Naive thymus-derived CD8-positive, alpha-beta T cell (primary cell): ENCODE results near the gene SEC23IP. TPM values are rescaled to one million over a fixed set of nuclear protein-coding genes. Genes with fewer than 3 reads are reported as not detected.

Source experiments
- ATAC-seq, 2 donors: fragments of 150-1000 bp; cut with Tn5 transposase in 1 of 2; sonication (Bioruptor Pico), chemical (Tn5 transposase) in 1 of 2; 1 replicate in 1 of 2; 2 replicates in 1 of 2; pipeline ENCODE4 v1.10.0; 2021; ENCODE audit warnings: mild to moderate bottlenecking in 2 of 2, moderate library complexity in 2 of 2
- POLR2A ChIA-PET: fragments of 350-600 bp; sonication (Branson Sonifier 250); formaldehyde crosslinking; loops from one replicate; lab custom pipeline; 2021; ENCODE audit warnings: antibody characterized with exemption; lab: Charles Lee
- DNase-seq, 10 donors: peaks; one replicate each; pipeline versions ENCODE4 v3.0.0 to v3.0.0-alpha.2; 2020 to 2022
- H3K27ac Mint-ChIP-seq, 10 donors: one replicate each; pipeline ENCODE4 v1.8.0; 2020 to 2022; ENCODE audit warnings: mild to moderate bottlenecking in 10 of 10, mixed read lengths in 10 of 10, moderate library complexity in 4 of 10, inconsistent platforms in 1 of 10
- H3K27me3 Mint-ChIP-seq, 5 donors: one replicate each; pipeline ENCODE4 v1.8.0; 2021 to 2022; ENCODE audit warnings: mixed read lengths in 5 of 5
- H3K36me3 Mint-ChIP-seq, 3 donors: one replicate each; pipeline ENCODE4 v1.8.0; 2020 to 2022; ENCODE audit warnings: mixed read lengths in 3 of 3, mild to moderate bottlenecking in 2 of 3, inconsistent platforms in 1 of 3
- H3K4me1 Mint-ChIP-seq, 4 donors: one replicate each; pipeline ENCODE4 v1.8.0; 2021 to 2022; ENCODE audit warnings: mixed read lengths in 4 of 4
- H3K4me3 Mint-ChIP-seq, 10 donors: one replicate each; pipeline ENCODE4 v1.8.0; 2020 to 2022; ENCODE audit warnings: mild to moderate bottlenecking in 10 of 10, mixed read lengths in 10 of 10, moderate library complexity in 6 of 10, inconsistent platforms in 1 of 10
- H3K9me3 Mint-ChIP-seq, 9 donors: one replicate each; pipeline ENCODE4 v1.8.0; 2020 to 2022; ENCODE audit warnings: mixed read lengths in 9 of 9, mild to moderate bottlenecking in 3 of 9, inconsistent platforms in 1 of 9, moderate library complexity in 1 of 9
- polyA plus RNA-seq, 3 donors: library from polyadenylated mRNA; unstranded; fragments of 300-500 nt; fragmentation: Illumina TruSeq; gene quantifications; one replicate each; pipeline ENCODE4 v1.2.3, GENCODE V29; 2021
- total RNA-seq, 8 experiments: library from RNA in 2 of 8; stranded (reverse) in 2 of 8; gene quantifications; one replicate each; pipeline ENCODE4 v1.2.3 and lab custom pipeline; 2021 to 2026

SEC23IP gene
- total and polyA plus RNA-seq, 5 experiments from 2014 or later: 39.6 to 70.0 (median 42.3) TPM

- H3K4me3 Mint-ChIP-seq: no peak overlapping the region
- POLR2A ChIA-PET: no interaction called here
- H3K4me1 Mint-ChIP-seq: peaks cover 0 to 1% (median under 1%) of the 10 kb centered on the region in 4 donors
- ATAC-seq (no peak), DNase-seq (no peak)
- no peaks in the 10 kb centered on the region for H3K36me3 Mint-ChIP-seq
- H3K27ac Mint-ChIP-seq: no peak overlapping the region
- peaks cover 0 to 9% (median 0%) of the 10 kb centered on the region in 9 donors for H3K9me3 Mint-ChIP-seq
- peaks cover 4 to 25% (median 16%) of the 10 kb centered on the region in 5 donors for H3K27me3 Mint-ChIP-seq
These were observed 64.9 kb downstream of the SEC23IP start for GRCh38 chr10:119957451-119957850.

GRCh38 chr10:119962837-119963236 is 70.3 kb downstream of the SEC23IP start:
- no peak overlapping the region for H3K27ac Mint-ChIP-seq
- peaks cover 0 to 11% (median 0%) of the 10 kb centered on the region in 3 donors for H3K36me3 Mint-ChIP-seq
- peaks cover 10 to 19% (median 16%) of the 10 kb centered on the region in 9 donors for H3K9me3 Mint-ChIP-seq
- no peak overlapping the region for H3K4me3 Mint-ChIP-seq
- peaks cover 8 to 42% (median 17%) of the 10 kb centered on the region in 5 donors for H3K27me3 Mint-ChIP-seq
- H3K4me1 Mint-ChIP-seq: no peaks in the 10 kb centered on the region
- ATAC-seq: no peak
- POLR2A ChIA-PET: no interaction called here
- DNase-seq: no peak

GRCh38 chr10:119967066-119967465 is 74.5 kb downstream of the SEC23IP start:
- H3K4me3 Mint-ChIP-seq: no peak overlapping the region
- H3K9me3 Mint-ChIP-seq: peaks cover 12 to 25% (median 16%) of the 10 kb centered on the region in 9 donors
- H3K4me1 Mint-ChIP-seq: no peaks in the 10 kb centered on the region
- peaks cover 5 to 30% (median 8%) of the 10 kb centered on the region in 5 donors for H3K27me3 Mint-ChIP-seq
- ATAC-seq: no peak
- H3K36me3 Mint-ChIP-seq: peaks cover 0 to 11% (median 0%) of the 10 kb centered on the region in 3 donors
- H3K27ac Mint-ChIP-seq: no peak overlapping the region
- DNase-seq: no peak
- POLR2A ChIA-PET: no interaction called here

GRCh38 chr10:119969609-119970008 is 77.1 kb downstream of the SEC23IP start:
- no peak overlapping the region for H3K4me3 Mint-ChIP-seq
- ATAC-seq: no peak
- DNase-seq: no peak
- H3K27me3 Mint-ChIP-seq: peaks cover 5 to 22% (median 6%) of the 10 kb centered on the region in 5 donors
- H3K27ac Mint-ChIP-seq: no peak overlapping the region
- no peaks in the 10 kb centered on the region for H3K4me1 Mint-ChIP-seq
- H3K9me3 Mint-ChIP-seq: peaks cover 12 to 25% (median 16%) of the 10 kb centered on the region in 9 donors
- POLR2A ChIA-PET: no interaction called here
- peaks cover 0 to 11% (median 0%) of the 10 kb centered on the region in 3 donors for H3K36me3 Mint-ChIP-seq

GRCh38 chr10:119970107-119970506 is 77.6 kb downstream of the SEC23IP start:
- Mint-ChIP-seq H3K27me3 (peaks cover 4 to 22% (median 6%) of the 10 kb centered on the region in 5 donors), H3K36me3 (peaks cover 0 to 11% (median 0%) of the 10 kb centered on the region in 3 donors), H3K9me3 (peaks cover 12 to 25% (median 16%) of the 10 kb centered on the region in 9 donors), H3K4me1 (no peaks in the 10 kb centered on the region), H3K27ac (no peak overlapping the region), H3K4me3 (no peak overlapping the region)
- no peak for DNase-seq
- POLR2A ChIA-PET: no interaction called here
- ATAC-seq: no peak

- H3K27me3 Mint-ChIP-seq: peaks cover 3 to 25% (median 7%) of the 10 kb centered on the region in 5 donors
- peaks cover 12 to 25% (median 16%) of the 10 kb centered on the region in 9 donors for H3K9me3 Mint-ChIP-seq
- DNase-seq (no peak), ATAC-seq (no peak)
- H3K4me1 Mint-ChIP-seq: no peaks in the 10 kb centered on the region
- H3K4me3 Mint-ChIP-seq: no peak overlapping the region
- POLR2A ChIA-PET: no interaction called here
- no peak overlapping the region for H3K27ac Mint-ChIP-seq
- H3K36me3 Mint-ChIP-seq: peaks cover 0 to 11% (median 0%) of the 10 kb centered on the region in 3 donors
These were observed 78.4 kb downstream of the SEC23IP start for GRCh38 chr10:119970963-119971362.

GRCh38 chr10:119973281-119973680 is 80.8 kb downstream of the SEC23IP start:
- Mint-ChIP-seq H3K27me3 (peaks cover 6 to 36% (median 15%) of the 10 kb centered on the region in 5 donors), H3K27ac (no peak overlapping the region), H3K4me1 (no peaks in the 10 kb centered on the region), H3K4me3 (no peak overlapping the region), H3K9me3 (peaks cover 0 to 3% (median under 1%) of the 10 kb centered on the region in 9 donors), H3K36me3 (no peaks in the 10 kb centered on the region)
- ATAC-seq (no peak), DNase-seq (no peak)
- POLR2A ChIA-PET: no interaction called here

GRCh38 chr10:119976421-119976820 is 83.9 kb downstream of the SEC23IP start:
- H3K4me1 Mint-ChIP-seq: no peaks in the 10 kb centered on the region
- DNase-seq (no peak), ATAC-seq (no peak)
- no peak overlapping the region for H3K4me3 Mint-ChIP-seq
- H3K27me3 Mint-ChIP-seq: peaks cover 5 to 28% (median 15%) of the 10 kb centered on the region in 5 donors
- H3K36me3 Mint-ChIP-seq: no peaks in the 10 kb centered on the region
- no peaks in the 10 kb centered on the region for H3K9me3 Mint-ChIP-seq
- H3K27ac Mint-ChIP-seq: no peak overlapping the region
- POLR2A ChIA-PET: no interaction called here

GRCh38 chr10:119980956-119981750 is 88.6 kb downstream of the SEC23IP start:
- DNase-seq (no peak), ATAC-seq (no peak)
- H3K27me3 Mint-ChIP-seq: peaks cover 4 to 12% (median 10%) of the 10 kb centered on the region in 5 donors
- POLR2A ChIA-PET: no interaction called here
- H3K36me3 Mint-ChIP-seq: no peaks in the 10 kb centered on the region
- no peaks in the 10 kb centered on the region for H3K4me1 Mint-ChIP-seq
- peaks cover 0 to 8% (median 0%) of the 10 kb centered on the region in 9 donors for H3K9me3 Mint-ChIP-seq
- no peak overlapping the region for H3K27ac Mint-ChIP-seq
- no peak overlapping the region for H3K4me3 Mint-ChIP-seq

GRCh38 chr10:119981826-119982225 is 89.3 kb downstream of the SEC23IP start:
- Mint-ChIP-seq H3K36me3 (no peaks in the 10 kb centered on the region), H3K9me3 (peaks cover 0 to 11% (median 0%) of the 10 kb centered on the region in 9 donors), H3K4me3 (no peak overlapping the region), H3K27me3 (peaks cover 4 to 12% (median 10%) of the 10 kb centered on the region in 5 donors), H3K27ac (no peak overlapping the region), H3K4me1 (no peaks in the 10 kb centered on the region)
- POLR2A ChIA-PET: no interaction called here
- ATAC-seq (no peak), DNase-seq (no peak)

GRCh38 chr10:119988333-119988732 is 95.8 kb downstream of the SEC23IP start:
- POLR2A ChIA-PET: no interaction called here
- Mint-ChIP-seq H3K27me3 (peaks cover 8 to 38% (median 18%) of the 10 kb centered on the region in 5 donors), H3K36me3 (no peaks in the 10 kb centered on the region), H3K27ac (no peak overlapping the region), H3K4me3 (no peak overlapping the region), H3K9me3 (peaks cover 0 to 11% (median 0%) of the 10 kb centered on the region in 9 donors), H3K4me1 (no peaks in the 10 kb centered on the region)
- no peak for ATAC-seq
- DNase-seq: no peak

- H3K36me3 Mint-ChIP-seq: no peaks in the 10 kb centered on the region
- H3K27me3 Mint-ChIP-seq: peaks cover 10 to 50% (median 21%) of the 10 kb centered on the region in 5 donors
- H3K4me1 Mint-ChIP-seq: no peaks in the 10 kb centered on the region
- no peak for DNase-seq
- H3K27ac Mint-ChIP-seq: no peak overlapping the region
- POLR2A ChIA-PET: no interaction called here
- H3K4me3 Mint-ChIP-seq: no peak overlapping the region
- peaks cover 0 to 14% (median 4%) of the 10 kb centered on the region in 9 donors for H3K9me3 Mint-ChIP-seq
- no peak for ATAC-seq
These were observed 97.4 kb downstream of the SEC23IP start for GRCh38 chr10:119989966-119990365.

- ATAC-seq (no peak), DNase-seq (no peak)
- POLR2A ChIA-PET: no interaction called here
- H3K4me3 Mint-ChIP-seq: no peak overlapping the region
- H3K9me3 Mint-ChIP-seq: peaks cover 3 to 22% (median 13%) of the 10 kb centered on the region in 9 donors
- peaks cover 0 to 9% (median 0%) of the 10 kb centered on the region in 3 donors for H3K36me3 Mint-ChIP-seq
- no peak overlapping the region for H3K27ac Mint-ChIP-seq
- H3K27me3 Mint-ChIP-seq: peaks cover 10 to 50% (median 24%) of the 10 kb centered on the region in 5 donors
- no peaks in the 10 kb centered on the region for H3K4me1 Mint-ChIP-seq
These were observed 98.5 kb downstream of the SEC23IP start for GRCh38 chr10:119991066-119991465.
